ENCODE results near the gene PPP1R16B.
A peak's percentile ranks its signal among the peaks of the same experiment; 100 is the strongest.

PPP1R16B gene

DNA sequence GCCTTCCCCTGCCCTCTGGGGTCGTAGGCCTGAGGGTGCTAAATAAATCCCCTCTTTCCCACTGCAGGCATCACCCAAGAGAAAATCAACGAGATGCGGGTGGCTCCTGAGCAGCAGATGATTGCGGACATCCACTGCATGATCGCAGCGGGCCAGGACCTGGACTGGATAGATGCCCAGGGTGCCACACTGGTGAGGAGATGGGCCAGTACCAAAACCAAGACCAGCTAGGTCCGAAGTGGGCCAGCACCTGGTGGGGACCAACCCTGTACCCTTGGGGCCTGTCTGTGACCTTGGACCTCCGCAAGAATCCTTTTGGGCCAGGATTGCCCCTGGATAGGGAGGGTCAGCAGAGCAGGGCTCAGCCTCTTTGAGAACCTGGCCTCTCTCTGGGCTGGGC lies 97.1 kb downstream of the PPP1R16B start:
- no peak for DNase-seq

DNA sequence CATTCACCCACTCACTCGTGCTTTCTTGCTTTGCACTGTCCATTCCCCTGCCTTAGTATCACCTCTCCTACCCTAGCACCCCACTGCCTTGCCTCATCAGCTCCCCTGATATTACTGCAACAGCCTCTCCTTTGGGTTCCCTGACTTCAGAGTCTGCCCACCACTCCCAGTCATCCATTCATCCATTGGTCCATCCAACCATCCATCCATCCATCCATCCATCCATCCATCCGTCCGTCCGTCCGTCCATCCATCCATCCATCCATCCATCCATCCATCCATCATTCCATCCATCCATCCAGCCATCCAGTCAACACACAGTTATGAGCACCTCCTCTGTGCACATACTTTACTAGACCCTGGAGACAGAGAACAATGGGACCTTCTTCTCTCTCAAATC lies 97.8 kb downstream of the PPP1R16B start:
- DNase-seq: no peak

DNA sequence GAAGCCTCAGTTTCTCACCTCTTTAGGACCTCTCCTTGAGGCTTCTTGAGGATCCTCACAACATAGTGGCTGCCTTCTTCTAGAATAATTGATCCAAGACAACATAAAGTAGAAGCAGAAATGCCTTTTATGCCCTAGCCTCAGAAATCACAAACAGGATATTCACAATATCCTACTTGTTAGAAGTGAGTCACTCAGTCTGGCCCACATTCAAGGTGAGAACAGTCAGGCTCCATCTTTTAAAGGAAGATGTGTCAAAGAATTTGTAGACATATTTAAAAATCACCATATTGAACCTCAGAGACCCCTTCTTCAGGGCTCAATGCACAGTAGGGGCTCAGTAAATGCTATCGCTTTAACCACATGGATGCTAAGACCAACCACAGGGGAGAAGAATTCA lies 99.9 kb downstream of the PPP1R16B start:
- no peak for DNase-seq

DNA sequence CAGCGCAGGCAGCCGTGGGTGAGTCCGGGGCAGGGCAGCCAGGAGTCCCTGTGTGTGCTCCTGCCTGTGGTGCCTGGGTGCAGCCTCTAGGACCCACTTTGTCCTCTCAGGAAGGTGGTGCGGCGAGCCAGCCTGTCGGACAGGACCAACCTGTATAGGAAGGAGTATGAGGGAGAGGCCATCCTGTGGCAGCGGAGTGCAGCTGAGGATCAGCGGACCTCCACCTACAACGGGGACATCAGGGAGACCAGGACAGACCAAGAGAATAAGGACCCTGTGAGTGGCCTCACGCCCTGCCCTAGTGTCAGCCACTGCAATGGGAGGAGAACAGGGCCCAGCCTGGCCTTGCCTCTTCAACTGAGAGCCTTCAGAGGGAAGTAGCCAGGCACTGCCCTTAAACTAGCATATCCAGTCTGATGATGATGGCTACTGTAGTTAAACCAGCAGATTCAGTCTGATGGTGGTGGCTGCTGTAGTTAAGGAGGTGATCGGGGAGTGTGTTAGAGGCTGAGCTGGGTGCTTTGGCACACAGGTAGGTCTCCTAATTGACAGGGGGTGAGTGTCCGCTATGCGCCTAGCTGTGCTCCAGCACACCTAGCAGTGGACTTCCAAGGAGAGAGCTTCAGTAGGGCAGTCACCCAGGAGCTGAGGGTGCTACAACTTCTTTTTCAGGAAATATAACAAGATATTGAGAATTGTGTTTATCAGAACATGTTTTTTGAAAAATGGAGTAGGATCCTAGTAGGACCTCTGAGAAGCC lies 102.6 kb downstream of the PPP1R16B start:
- no peak for DNase-seq

DNA sequence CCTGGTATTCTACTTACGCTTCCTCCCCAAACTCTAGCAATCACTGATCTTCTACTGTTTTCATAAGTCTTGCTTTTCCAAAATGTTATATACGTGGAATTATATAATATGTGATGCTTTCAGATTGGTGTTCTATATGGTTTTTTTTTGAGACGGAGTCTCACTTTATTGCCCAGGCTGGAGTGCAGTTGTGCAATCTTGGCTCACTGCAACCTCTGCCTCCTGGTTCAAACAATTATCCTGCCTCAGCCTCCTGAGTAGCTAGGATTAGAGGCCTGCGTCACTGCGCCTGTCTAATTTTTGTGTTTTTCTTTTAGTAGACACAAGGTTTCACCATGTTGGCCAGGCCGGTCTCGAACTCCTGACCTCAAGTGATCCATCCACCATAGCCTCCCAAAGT lies 109.9 kb downstream of the PPP1R16B start:
- DNase-seq: no peak

DNA sequence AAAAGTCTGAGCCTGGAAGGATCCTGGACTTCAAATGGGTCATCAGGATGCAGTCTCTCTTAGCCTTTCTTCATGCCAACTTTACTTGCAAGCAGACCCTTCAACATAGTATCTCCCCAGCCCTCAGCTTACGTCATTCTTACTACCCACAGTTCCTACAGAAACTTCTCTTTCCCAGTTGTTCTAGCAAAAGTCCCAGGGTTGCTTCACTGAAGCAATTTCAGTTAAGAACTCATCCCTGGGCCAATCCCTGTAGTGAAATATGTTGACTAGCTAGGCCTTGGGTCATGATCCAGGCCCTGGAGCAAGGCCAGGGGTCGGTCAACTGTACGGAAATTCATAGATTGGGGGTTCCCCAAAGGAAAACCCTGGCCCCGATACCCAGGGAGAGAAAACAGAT lies 112.2 kb downstream of the PPP1R16B start:
- DNase-seq: no peak

DNA sequence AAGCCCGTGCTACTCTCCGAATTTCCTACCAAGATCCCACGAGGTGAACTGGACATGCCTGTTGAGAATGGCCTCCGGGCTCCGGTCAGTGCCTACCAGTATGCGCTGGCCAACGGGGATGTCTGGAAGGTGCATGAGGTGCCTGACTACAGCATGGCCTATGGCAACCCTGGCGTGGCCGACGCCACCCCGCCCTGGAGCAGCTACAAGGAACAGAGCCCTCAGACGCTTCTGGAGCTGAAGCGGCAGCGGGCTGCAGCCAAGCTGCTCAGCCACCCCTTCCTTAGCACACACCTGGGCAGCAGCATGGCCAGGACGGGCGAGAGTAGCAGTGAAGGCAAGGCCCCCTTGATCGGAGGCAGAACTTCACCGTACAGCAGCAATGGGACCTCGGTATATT lies 112.7 kb downstream of the PPP1R16B start:
- DNase-seq: no peak

DNA sequence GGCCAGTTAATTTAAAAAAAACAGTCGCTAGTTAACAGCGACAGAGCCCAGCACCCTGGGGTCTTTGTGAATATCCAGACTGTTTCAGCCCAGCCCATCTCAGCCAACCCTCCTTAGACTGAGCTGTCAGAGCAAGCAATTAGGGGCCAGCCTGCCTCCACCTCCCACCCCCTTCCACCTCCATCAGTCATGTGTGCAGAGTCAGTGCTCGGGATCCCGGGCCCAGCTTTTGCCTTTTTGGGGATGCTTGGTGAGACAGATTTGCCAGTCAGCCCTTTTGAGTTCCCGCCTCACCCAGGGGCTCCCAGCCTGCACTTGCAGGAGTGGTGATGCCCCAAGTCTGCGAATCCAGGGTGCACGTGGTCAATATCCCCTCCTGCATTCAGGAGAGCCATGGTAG lies 114.2 kb downstream of the PPP1R16B start:
- no peak for DNase-seq

DNA sequence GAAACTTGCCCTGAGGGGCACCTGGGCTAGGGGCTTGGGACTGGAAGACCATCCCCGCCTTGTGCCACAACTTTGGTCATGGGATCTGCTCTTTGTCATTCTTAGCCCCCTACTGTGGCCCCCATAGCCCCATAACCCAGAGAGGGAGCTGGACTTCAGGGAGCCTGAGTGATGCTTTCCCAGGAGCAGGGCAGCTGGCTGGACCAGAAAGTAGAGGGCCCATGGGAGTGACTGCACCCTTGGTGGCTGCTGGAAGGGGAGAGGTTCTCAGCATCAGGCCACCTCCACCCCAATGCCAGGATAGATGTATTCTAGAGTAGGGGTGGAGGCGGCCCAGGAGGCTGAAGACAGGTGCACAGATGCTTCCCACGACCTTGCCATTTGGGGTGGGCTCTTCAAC lies 114.9 kb downstream of the PPP1R16B start:
- no peak for DNase-seq

DNA sequence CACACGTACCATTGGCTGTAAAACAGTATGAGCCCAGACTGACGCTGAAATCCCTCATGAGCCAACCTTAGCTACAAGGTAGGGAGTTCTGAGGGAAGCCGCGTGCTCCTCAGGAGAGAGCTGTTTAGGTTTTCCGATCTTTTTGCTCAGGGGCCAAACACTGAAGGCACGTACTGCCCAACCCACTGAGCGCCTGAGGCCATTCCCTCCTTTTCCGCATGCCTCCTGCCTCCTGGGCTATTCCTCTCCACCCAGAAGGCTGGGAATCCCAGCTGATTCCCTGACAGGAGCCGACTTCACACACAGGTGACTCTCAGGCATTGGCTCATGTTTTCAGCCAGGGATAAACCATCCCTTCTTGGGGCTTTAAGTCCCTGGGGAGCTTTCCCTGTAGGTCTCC lies 115.4 kb downstream of the PPP1R16B start:
- DNase-seq: no peak

DNA sequence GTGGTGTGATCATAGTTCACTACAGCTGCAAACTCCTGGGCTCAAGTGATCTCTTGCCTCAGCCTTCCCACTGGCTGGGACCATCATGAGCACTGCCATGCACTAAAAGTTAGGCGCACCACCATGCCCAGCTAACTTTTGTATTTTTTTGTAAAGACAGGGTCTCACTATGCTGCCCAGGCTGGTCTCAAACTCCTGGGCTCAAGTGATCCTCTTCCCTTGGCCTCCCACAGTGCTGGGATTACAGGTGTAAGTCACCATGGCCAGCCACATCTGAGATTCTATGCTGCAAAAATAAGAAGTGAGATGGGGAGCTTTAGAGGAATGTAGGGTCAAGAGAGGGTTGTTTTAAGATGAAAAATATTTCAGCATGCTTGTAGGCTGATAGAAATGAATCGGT lies 119.2 kb downstream of the PPP1R16B start:
- no peak for DNase-seq

DNA sequence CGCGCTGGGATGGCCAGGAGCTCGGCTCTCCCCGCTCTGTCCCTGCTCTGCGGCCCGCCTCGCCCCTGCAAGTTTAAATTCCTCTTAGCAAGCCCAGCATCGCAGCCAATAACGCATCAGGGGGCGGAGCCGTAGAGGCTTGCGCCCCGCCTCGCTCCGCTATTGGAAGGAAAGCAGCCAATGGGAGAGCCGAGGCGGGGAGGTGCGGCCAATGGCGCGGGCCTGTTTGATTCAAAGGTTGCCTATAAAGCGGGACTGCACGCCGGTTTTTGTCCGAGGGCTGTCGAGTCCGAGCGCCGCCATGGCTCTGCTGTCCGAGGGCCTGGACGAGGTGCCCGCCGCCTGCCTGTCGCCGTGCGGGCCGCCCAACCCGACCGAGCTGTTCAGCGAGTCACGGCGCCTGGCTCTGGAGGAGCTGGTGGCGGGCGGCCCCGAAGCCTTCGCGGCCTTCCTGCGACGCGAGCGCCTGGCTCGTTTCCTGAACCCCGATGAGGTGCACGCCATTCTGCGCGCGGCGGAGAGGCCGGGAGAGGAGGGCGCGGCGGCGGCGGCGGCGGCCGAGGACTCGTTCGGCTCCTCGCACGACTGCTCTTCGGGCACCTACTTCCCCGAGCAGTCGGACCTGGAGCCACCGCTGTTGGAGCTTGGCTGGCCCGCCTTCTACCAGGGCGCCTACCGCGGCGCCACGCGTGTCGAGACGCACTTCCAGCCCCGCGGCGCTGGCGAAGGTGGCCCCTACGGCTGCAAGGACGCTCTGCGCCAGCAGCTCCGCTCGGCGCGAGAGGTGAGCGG lies 120.8 kb downstream of the PPP1R16B start, which contains the start of gene FAM83D:
TSS of gene FAM83D (plus strand) at position 276 of the 792 bp plus-strand sequence. CDS start at position 302, 26 bp downstream.
- peak; percentile 93 for DNase-seq

DNA sequence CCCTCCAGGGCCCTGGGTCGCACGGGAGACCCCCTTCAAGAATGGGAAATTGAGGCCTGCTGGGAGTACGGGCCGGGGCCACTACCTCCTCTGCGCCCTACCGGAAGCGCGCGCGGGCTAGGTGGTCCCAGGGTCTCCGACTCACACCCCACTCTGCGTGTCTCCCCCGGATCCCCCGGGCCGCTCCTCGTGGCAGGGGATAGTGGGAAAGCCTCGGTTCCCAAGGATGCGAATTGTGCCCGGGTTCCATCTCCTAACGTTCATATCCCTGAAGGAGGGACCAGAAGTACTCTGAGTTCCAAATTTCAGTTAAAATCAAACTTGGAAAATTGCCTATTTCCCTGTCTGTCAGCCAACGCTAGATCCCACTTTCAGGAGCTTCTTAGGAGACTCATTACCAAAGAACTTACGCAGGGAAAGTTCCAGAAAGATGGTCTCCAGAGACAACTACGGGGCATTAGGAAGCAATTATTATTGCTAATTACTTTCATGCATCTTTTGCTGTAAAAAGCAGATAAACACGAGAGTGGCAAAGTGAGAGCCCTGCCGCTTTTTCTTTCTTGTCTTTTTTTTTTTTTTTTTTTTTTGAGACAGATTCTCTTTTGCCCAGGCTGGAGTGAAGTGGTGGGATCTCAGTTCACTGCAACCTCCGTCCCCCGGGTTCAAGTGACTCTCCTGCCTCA lies 121.6 kb downstream of the PPP1R16B start:
- no peak for DNase-seq

DNA sequence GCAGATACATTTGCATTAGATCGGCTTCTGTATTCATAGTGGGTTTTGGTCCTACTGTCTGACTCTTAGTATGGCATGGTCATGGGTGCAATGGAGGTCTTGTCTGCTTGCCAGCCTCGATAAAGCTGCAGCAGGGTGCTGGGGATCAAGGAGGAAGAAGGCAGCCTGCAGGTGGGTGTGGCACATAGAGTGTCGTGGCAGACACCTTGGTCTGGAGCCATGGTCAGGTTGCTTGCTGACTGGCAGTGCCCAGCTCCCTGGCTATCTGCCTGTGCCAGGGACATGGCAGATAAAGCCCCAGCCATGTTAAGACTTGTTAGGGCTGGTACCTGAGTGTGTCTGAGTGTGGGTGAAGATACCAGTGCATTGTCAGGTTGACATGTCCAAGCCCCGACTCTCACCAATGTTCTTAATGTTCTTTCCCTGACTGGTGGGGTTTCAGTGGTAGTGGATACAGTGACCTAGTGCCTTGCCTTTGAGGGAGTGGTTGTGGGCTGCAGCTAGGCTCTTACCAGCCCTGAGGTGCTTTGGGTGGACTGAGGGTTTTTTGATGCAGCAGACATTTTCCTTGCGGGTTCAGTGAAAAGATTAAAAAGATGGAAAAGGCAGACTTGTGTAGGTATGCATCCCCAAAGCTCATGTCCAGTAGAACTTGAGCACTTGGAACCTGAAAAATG lies 122.5 kb downstream of the PPP1R16B start:
- DNase-seq: no peak

DNA sequence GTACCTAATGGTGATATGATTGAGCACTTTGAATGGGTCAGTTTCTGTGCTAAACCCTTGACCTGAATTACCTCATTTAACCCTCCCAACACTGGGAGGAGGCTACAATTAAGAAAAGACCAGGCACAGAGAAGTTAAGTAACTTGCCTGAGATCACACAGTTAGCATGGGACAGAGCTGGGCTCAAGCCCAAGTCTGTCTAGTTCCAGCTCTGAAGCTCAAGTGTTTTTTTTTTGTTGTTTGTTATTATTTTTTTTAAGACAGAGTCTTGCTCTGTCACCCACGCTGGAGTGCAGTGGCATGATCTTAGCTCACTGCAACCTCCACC lies 124.7 kb downstream of the PPP1R16B start:
- DNase-seq: no peak

DNA sequence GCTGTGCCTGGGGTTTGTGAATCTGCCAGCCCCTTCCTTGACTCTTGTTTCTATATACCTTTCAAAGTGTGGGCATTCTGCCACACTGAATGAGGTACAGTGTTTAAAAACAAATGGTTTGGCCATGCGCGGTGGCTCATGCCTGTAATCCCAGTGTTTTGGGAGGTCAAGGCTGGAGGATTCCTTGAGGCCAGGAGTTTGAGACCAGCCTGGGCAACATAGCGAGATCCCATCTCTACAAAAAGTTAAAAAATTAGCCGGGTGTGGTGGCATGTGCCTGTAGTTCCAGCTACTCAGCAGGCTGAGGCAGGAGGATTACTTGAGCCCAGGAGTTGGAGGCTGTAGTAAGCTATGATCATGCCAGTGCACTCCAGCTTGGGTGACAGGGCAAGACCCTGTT lies 126.5 kb downstream of the PPP1R16B start:
- no peak for DNase-seq

DNA sequence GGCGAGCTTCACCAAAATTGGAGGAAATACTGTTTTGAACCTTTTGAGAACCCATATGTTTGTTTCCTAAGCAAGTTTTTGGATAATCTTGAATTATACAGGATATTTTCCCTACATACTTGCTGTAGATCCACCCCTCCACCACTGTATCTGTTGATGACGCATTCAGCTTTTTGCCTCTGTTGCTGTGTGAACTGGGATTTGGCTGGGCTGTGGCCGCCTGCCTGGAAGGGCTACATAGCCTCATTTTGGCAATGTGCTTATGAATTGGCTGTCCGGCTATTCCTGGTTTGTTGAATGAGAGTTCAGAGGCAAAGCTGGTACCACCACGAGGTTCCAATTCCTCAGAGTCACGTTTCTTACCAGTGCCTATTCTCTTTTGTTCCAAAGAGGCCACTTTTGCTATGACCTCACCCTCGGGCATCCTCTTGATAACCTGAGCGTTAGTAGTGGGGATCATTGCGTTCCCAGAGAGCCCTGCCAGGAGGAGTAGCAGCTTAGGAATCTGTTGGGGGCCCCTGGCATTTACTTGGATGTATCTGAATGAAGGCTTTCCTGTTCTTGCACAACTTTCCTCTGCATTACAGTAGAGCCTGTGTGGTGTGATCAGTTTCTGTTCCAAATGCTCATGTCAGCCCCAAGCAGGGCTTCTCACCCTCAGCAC lies 127.1 kb downstream of the PPP1R16B start:
- DNase-seq: no peak

DNA sequence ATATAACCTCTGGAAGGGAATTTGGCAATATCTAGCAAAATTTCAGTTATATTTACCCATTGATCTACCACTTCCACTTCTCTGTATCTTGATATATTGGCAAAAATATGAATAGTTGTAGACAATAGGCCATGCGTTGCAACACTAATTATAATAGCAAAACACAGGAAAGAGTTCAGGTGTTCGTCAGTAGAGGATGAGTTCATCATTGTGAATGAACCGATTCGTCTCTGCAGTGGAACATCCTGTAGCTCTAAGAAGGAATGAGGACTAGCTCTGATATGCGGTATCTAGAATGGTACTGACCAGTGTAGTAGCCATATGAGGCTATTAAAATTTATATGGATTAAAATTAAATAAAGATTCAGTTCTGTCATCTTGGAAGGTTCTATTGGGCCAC lies 129.0 kb downstream of the PPP1R16B start:
- DNase-seq: no peak

DNA sequence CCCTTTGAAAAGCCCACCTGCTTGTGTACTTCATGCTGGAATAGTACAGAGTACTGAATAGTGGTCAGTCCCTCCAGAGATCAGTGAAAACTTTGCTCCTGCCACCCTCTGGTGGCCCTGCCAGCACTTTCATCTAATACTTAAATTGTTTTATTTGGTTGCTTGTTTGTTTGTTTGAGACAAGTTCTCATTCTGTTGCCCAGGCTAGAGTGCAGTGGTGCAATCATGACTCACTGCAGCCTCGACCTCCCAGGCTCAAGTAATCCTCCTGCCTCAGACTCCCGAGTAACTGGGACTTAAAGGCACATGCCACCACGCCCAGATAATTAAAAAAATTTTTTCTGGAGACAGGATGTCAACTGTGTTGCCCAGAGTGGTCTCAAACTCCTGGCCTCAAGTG lies 129.8 kb downstream of the PPP1R16B start:
- DNase-seq: no peak

DNA sequence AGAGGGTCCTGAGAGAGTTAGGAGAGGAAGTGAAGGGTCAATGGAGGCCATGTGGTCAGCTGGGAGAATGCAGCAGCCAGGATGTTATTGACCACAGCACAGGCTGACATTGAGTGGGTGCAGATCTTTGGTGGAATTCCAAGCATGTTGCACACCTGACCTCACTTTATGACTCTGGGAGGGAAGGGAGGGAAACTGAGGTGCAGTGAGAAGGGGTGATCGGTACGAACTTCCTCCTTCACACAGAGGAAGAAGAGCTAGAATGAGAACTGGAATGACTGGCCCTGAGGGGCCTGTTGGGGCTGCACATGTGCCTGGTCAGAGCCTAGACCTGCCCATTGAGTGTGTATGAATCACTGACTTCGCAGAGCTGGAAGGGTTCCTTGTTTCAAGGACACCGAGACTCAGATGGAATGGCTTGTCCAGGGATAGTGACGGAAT lies 130.5 kb downstream of the PPP1R16B start:
- DNase-seq: no peak

DNA sequence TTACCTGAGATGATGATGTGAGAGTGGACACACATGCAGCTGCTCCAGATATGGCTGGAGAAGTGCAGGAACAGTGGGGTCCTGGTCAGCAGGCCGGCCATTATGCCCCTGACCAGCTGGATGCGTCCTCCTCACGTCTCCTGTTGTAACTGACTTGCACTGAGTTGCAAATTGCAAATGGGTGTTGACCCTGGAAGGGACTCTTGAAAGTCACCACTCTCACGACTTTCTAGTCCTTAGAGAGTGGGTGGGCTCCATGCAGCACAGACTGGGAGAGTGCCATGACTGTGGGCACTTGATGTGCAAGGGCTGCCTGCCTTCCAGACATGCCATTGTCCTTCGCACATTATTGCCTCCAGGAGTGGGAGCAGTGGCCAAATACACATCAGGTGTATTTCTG lies 131.5 kb downstream of the PPP1R16B start:
- DNase-seq: no peak

DNA sequence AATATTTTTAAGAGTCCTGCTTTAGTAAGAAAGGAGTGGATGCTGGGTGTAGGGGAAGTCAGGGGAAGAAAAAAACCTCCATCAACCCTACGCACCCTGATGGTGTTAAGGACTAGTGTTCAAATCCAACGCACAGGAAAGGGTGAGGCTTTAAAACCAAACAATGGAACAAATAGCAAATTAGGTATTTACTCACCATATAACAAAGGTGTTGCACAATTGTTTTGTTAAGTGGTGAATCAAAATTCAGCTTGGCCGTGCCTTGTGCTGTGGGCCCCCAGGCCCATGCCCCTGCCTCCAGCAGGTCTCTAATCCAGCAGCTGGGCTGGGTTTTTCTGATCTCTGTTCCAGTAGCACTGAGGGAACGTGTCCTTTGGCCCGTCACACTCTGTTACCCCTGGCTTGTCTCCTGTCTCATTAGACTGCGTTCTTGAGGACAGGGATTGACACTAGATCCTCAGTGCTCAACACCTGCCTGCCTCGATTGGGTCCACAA lies 132.5 kb downstream of the PPP1R16B start:
- DNase-seq: no peak

DNA sequence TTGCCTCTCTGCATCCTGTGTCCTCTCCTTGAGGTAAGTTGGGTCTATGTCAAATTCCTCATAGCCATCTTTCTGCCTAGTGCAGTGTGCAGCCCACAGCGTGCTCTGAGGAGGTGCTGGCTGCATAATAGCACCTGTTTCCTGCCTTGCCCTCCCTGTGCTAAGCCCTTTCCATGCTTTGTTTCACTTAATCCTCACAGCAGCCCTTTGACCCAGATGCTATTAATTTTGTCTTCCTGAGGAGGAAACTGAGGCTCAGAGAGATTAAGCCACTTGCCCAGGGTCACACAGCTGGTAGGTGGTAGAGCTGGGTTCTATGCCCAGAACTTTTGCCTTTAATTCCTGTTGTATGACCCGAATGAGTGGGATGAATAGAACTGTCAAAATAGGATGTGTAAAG lies 134.2 kb downstream of the PPP1R16B start:
- DNase-seq: no peak
